Smooth muscle cell (in vitro differentiated cells): Measurements from ENCODE around the gene ZNF429. TPM values are rescaled to one million over a fixed set of nuclear protein-coding genes. Genes with fewer than 3 reads are reported as not detected.

Experiments
- DNase-seq: peaks from one replicate; lab custom pipeline; 2025; ENCODE audit not compliant: unreplicated experiment; lab: John Stamatoyannopoulos, UW
- H2AFZ ChIP-seq: fragments of 200-600 bp; sonication (generic); 2 replicates; pipeline ENCODE4 v1.6.0; 2016; ENCODE audit warnings: antibody characterized with exemption, low read depth, mild to moderate bottlenecking
- H3F3A ChIP-seq: fragments of 200-600 bp; sonication (generic); 2 replicates; pipeline ENCODE4 v1.6.0; 2017; ENCODE audit warnings: antibody characterized with exemption, low read depth
- H3K27ac ChIP-seq: fragments of 200-600 bp; sonication (generic); 2 replicates; pipeline ENCODE4 v1.5.1; 2016; ENCODE audit warnings: low read depth, mild to moderate bottlenecking
- H3K27me3 ChIP-seq: fragments of 200-600 bp; sonication (generic); 2 replicates; pipeline ENCODE4 v1.6.1; 2016; ENCODE audit warnings: low read depth, mild to moderate bottlenecking
- H3K36me3 ChIP-seq: fragments of 200-600 bp; sonication (generic); 2 replicates; pipeline ENCODE4 v1.5.1; 2016; ENCODE audit warnings: low read depth
- H3K4me1 ChIP-seq: fragments of 200-600 bp; sonication (generic); 2 replicates; pipeline ENCODE4 v1.5.1; 2016; ENCODE audit warnings: low read depth
- H3K4me2 ChIP-seq: fragments of 200-600 bp; sonication (generic); 2 replicates; pipeline ENCODE4 v1.6.0; 2016; ENCODE audit warnings: mild to moderate bottlenecking
- H3K4me3 ChIP-seq: fragments of 200-600 bp; sonication (generic); 2 replicates; pipeline ENCODE4 v1.5.1; 2016; ENCODE audit warnings: mild to moderate bottlenecking
- H3K79me2 ChIP-seq: fragments of 200-600 bp; sonication (generic); 2 replicates; pipeline ENCODE4 v1.6.0; 2016; ENCODE audit warnings: low read depth, mild to moderate bottlenecking
- H3K9ac ChIP-seq: fragments of 200-600 bp; sonication (generic); 2 replicates; pipeline ENCODE4 v1.6.0; 2016; ENCODE audit warnings: low read depth
- H3K9me3 ChIP-seq: fragments of 200-600 bp; sonication (generic); replicated peaks from 2 replicates; pipeline ENCODE4 v1.5.1; 2016; ENCODE audit warnings: low read depth
- H4K20me1 ChIP-seq: fragments of 200-600 bp; sonication (generic); 2 replicates; pipeline ENCODE4 v1.6.0; 2016; ENCODE audit warnings: low read depth
- WGBS: methylation state at CpG from one replicate; pipeline ENCODE4 v1.1.7; 2016; ENCODE audit warnings: low lambda C conversion rate; 5-methylcytosine and 5-hydroxymethylcytosine counted together
- polyA plus RNA-seq: library from polyadenylated mRNA; unstranded; fragments of >200 nt; fragmentation: Nextera tagmentation; extraction: Ambion mirVana; gene quantifications from 2 replicates; pipeline ENCODE4 v1.2.1, GENCODE V29; 2016
- total RNA-seq: library from RNA; depleted of rRNA; stranded (reverse); fragments of >200 nt; gene quantifications from 2 replicates; pipeline ENCODE4 v1.2.3, GENCODE V29; 2014
- TF ChIP-seq, protein P1 (sequence below): fragments of 200-600 bp; sonication (generic); IDR thresholded peaks from 2 replicates; pipeline ENCODE4 v1.5.1; 2017; ENCODE audit warnings: borderline replicate concordance, mild to moderate bottlenecking, antibody characterized with exemption; ENCODE audit not compliant: insufficient read depth, poor library complexity, severe bottlenecking

ZNF429 gene
- total and polyA plus RNA-seq, 2 experiments from 2014 or later = 7.8 to 10.4 TPM

DNA sequence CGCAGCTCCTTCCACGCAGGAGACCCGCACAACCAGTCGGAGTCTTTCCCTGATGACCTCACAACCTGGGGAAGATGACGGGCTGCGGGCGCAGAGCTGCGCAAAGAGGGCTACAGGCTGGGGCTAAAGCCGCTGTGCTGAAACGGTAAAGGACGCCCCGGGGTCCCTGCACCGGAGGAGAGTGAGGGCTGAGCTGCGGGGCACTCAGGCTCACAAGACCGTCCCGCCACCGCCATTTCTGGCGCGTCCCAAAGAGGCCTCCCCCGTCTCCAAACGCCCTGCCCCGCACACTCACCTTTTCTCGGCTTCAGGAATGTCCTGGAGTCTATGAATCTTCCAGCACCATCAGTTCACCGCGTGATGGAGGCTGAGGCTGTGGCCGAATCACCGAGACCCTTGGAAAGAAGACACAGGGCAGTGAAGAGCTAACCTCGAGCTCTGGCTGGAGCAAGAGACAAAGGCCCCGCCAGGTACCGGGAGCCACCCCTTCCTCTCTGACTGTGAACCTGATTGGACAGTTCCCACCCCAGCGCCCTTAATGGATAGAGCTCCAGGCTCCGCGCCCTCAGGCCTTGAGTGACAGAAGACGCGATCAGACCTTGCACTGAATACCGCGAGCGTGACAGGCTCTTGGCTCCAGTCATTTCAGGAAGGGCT lies 41.8 kb upstream of the ZNF429 start:
- no peaks in the 10 kb centered on the region for H3K36me3 ChIP-seq
- H3K27ac ChIP-seq = no peak overlapping the region
- 9% methylated on average over 35 of the region's 38 CpGs for WGBS
- H3K9me3 ChIP-seq = no peaks in the 10 kb centered on the region
- DNase-seq = no peak
- H3F3A ChIP-seq = no peaks in the 10 kb centered on the region
- peak overlapping the region; percentile 74 for H3K4me3 ChIP-seq
- peak overlapping the region; percentile 91 for H3K4me2 ChIP-seq
- no peaks in the 10 kb centered on the region for H3K4me1 ChIP-seq
- no peaks in the 10 kb centered on the region for H3K27me3 ChIP-seq
- no peaks in the 10 kb centered on the region for H3K79me2 ChIP-seq
- H2AFZ ChIP-seq = peak overlapping the region; percentile 95
- TF ChIP-seq, protein P1, sequence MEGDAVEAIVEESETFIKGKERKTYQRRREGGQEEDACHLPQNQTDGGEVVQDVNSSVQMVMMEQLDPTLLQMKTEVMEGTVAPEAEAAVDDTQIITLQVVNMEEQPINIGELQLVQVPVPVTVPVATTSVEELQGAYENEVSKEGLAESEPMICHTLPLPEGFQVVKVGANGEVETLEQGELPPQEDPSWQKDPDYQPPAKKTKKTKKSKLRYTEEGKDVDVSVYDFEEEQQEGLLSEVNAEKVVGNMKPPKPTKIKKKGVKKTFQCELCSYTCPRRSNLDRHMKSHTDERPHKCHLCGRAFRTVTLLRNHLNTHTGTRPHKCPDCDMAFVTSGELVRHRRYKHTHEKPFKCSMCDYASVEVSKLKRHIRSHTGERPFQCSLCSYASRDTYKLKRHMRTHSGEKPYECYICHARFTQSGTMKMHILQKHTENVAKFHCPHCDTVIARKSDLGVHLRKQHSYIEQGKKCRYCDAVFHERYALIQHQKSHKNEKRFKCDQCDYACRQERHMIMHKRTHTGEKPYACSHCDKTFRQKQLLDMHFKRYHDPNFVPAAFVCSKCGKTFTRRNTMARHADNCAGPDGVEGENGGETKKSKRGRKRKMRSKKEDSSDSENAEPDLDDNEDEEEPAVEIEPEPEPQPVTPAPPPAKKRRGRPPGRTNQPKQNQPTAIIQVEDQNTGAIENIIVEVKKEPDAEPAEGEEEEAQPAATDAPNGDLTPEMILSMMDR = no peak
- peak overlapping the region; percentile 24 for H3K9ac ChIP-seq
- no peaks in the 10 kb centered on the region for H4K20me1 ChIP-seq

DNA sequence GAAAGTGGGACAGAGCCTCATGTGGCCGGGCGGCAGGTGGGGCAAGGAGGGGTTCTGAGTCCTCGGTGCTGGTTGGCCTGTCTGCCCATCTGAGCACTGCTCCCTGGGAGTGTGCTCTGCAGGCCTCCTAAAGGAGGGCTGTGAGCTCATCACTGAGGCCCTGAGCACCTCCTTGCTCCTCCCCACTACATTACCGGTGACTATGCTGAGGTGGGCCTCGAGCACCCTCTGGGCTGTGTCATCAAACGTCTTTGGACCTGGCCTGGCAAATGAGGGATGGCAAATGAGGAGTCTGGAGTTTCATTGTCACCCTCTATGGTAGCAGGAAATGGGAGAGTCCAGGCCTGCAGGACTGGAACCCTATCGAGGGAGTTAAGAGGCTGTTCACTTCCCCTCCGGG lies 38.8 kb upstream of the ZNF429 start:
- no peak overlapping the region for H2AFZ ChIP-seq
- H3K36me3 ChIP-seq = no peaks in the 10 kb centered on the region
- no peak overlapping the region for H3K4me2 ChIP-seq
- no peaks in the 10 kb centered on the region for H3K4me1 ChIP-seq
- no peaks in the 10 kb centered on the region for H3K79me2 ChIP-seq
- H3K27me3 ChIP-seq = no peaks in the 10 kb centered on the region
- no peaks in the 10 kb centered on the region for H3F3A ChIP-seq
- 81% methylated on average over 8 of the region's 8 CpGs for WGBS
- H3K9ac ChIP-seq = no peak overlapping the region
- H3K4me3 ChIP-seq = no peak overlapping the region
- no peaks in the 10 kb centered on the region for H3K9me3 ChIP-seq
- no peak overlapping the region for H3K27ac ChIP-seq
- TF ChIP-seq, protein P1 = no peak
- DNase-seq = no peak
- H4K20me1 ChIP-seq = no peaks in the 10 kb centered on the region

DNA sequence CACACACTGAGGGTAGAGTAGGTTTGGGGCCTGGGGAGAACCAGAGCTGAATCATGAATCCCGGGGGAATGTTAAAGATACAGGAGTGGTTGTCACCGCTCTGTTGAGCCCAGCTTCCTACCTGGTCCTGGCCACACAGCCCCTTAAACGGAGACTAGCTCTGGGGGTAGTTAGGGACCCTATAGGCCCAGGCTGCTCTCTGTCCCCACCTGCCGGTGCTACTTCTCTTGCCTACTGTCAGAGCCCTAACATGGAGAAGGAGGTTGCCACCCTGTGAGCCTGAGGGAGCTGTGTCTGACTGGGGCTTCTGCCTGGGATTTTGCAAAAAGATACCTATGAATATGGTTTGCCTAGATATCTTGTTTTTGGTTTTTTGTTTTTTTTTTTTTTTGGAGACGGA lies 36.6 kb upstream of the ZNF429 start:
- H3K9me3 ChIP-seq = no peaks in the 10 kb centered on the region

More for the DNA sequence above, 36.6 kb upstream of the ZNF429 start:
- Histone ChIP-seq H3F3A (no peaks in the 10 kb centered on the region), H3K27me3 (no peaks in the 10 kb centered on the region), H3K4me1 (no peaks in the 10 kb centered on the region), H3K79me2 (no peaks in the 10 kb centered on the region), H3K4me2 (no peak overlapping the region), H3K9ac (no peak overlapping the region), H3K4me3 (no peak overlapping the region), H4K20me1 (no peaks in the 10 kb centered on the region), H3K36me3 (no peaks in the 10 kb centered on the region), H3K27ac (no peak overlapping the region), H2AFZ (no peak overlapping the region)
- TF ChIP-seq, protein P1 = no peak
- no peak for DNase-seq
- 84% methylated on average over 5 of the region's 5 CpGs for WGBS
